Smooth muscle cell (in vitro differentiated cells): ENCODE results near the gene CHN2. TPM values are rescaled to one million over a fixed set of nuclear protein-coding genes. Genes with fewer than 3 reads are reported as not detected.

Experiments
- DNase-seq: peaks from one replicate; lab custom pipeline; 2025; ENCODE audit not compliant: unreplicated experiment; lab: John Stamatoyannopoulos, UW
- H2AFZ ChIP-seq: fragments of 200-600 bp; sonication (generic); 2 replicates; pipeline ENCODE4 v1.6.0; 2016; ENCODE audit warnings: antibody characterized with exemption, low read depth, mild to moderate bottlenecking
- H3F3A ChIP-seq: fragments of 200-600 bp; sonication (generic); 2 replicates; pipeline ENCODE4 v1.6.0; 2017; ENCODE audit warnings: antibody characterized with exemption, low read depth
- H3K27ac ChIP-seq: fragments of 200-600 bp; sonication (generic); 2 replicates; pipeline ENCODE4 v1.5.1; 2016; ENCODE audit warnings: low read depth, mild to moderate bottlenecking
- H3K27me3 ChIP-seq: fragments of 200-600 bp; sonication (generic); 2 replicates; pipeline ENCODE4 v1.6.1; 2016; ENCODE audit warnings: low read depth, mild to moderate bottlenecking
- H3K36me3 ChIP-seq: fragments of 200-600 bp; sonication (generic); 2 replicates; pipeline ENCODE4 v1.5.1; 2016; ENCODE audit warnings: low read depth
- H3K4me1 ChIP-seq: fragments of 200-600 bp; sonication (generic); 2 replicates; pipeline ENCODE4 v1.5.1; 2016; ENCODE audit warnings: low read depth
- H3K4me2 ChIP-seq: fragments of 200-600 bp; sonication (generic); 2 replicates; pipeline ENCODE4 v1.6.0; 2016; ENCODE audit warnings: mild to moderate bottlenecking
- H3K4me3 ChIP-seq: fragments of 200-600 bp; sonication (generic); 2 replicates; pipeline ENCODE4 v1.5.1; 2016; ENCODE audit warnings: mild to moderate bottlenecking
- H3K79me2 ChIP-seq: fragments of 200-600 bp; sonication (generic); 2 replicates; pipeline ENCODE4 v1.6.0; 2016; ENCODE audit warnings: low read depth, mild to moderate bottlenecking
- H3K9ac ChIP-seq: fragments of 200-600 bp; sonication (generic); 2 replicates; pipeline ENCODE4 v1.6.0; 2016; ENCODE audit warnings: low read depth
- H3K9me3 ChIP-seq: fragments of 200-600 bp; sonication (generic); replicated peaks from 2 replicates; pipeline ENCODE4 v1.5.1; 2016; ENCODE audit warnings: low read depth
- H4K20me1 ChIP-seq: fragments of 200-600 bp; sonication (generic); 2 replicates; pipeline ENCODE4 v1.6.0; 2016; ENCODE audit warnings: low read depth
- CTCF ChIP-seq: fragments of 200-600 bp; sonication (generic); IDR thresholded peaks from 2 replicates; pipeline ENCODE4 v1.5.1; 2017; ENCODE audit warnings: borderline replicate concordance, mild to moderate bottlenecking, antibody characterized with exemption; ENCODE audit not compliant: insufficient read depth, poor library complexity, severe bottlenecking
- whole genome bisulfite sequencing: methylation state at CpG from one replicate; pipeline ENCODE4 v1.1.7; 2016; ENCODE audit warnings: low lambda C conversion rate; 5-methylcytosine and 5-hydroxymethylcytosine counted together
- polyA plus RNA-seq: library from polyadenylated mRNA; unstranded; fragments of >200 nt; fragmentation: Nextera tagmentation; extraction: Ambion mirVana; gene quantifications from 2 replicates; pipeline ENCODE4 v1.2.1, GENCODE V29; 2016
- total RNA-seq: library from RNA; depleted of rRNA; stranded (reverse); fragments of >200 nt; gene quantifications from 2 replicates; pipeline ENCODE4 v1.2.3, GENCODE V29; 2014

The CHN2 gene
- total and polyA plus RNA-seq, 2 experiments from 2014 or later = 7.4 to 20.7 TPM

GRCh38 chr7:29414216-29414615 is 219.6 kb downstream of the CHN2 start:
- no peak for DNase-seq
- no peaks in the 10 kb centered on the region for H3K9me3 ChIP-seq
- H3K9ac ChIP-seq = no peak overlapping the region
- H3K27me3 ChIP-seq = no peaks in the 10 kb centered on the region
- H2AFZ ChIP-seq = no peak overlapping the region
- no peaks in the 10 kb centered on the region for H3K4me1 ChIP-seq
- no peak overlapping the region for H3K4me3 ChIP-seq
- no peaks in the 10 kb centered on the region for H4K20me1 ChIP-seq
- no peak for TF ChIP-seq CTCF
- H3F3A ChIP-seq = no peaks in the 10 kb centered on the region
- H3K36me3 ChIP-seq = no peaks in the 10 kb centered on the region
- no peak overlapping the region for H3K4me2 ChIP-seq
- no peak overlapping the region for H3K27ac ChIP-seq
- H3K79me2 ChIP-seq = no peaks in the 10 kb centered on the region
- 94% methylated on average over 10 of the region's 10 CpGs for WGBS

- no peaks in the 10 kb centered on the region for H4K20me1 ChIP-seq
- no peaks in the 10 kb centered on the region for H3K4me1 ChIP-seq
- no peaks in the 10 kb centered on the region for H3F3A ChIP-seq
- DNase-seq = no peak
- H3K27me3 ChIP-seq = no peaks in the 10 kb centered on the region
- no peaks in the 10 kb centered on the region for H3K79me2 ChIP-seq
- H3K4me2 ChIP-seq = no peak overlapping the region
- no peak for TF ChIP-seq CTCF
- H3K36me3 ChIP-seq = no peaks in the 10 kb centered on the region
- no peak overlapping the region for H2AFZ ChIP-seq
- no peak overlapping the region for H3K9ac ChIP-seq
- WGBS = 89% methylated on average over 5 of the region's 5 CpGs
- no peaks in the 10 kb centered on the region for H3K9me3 ChIP-seq
- no peak overlapping the region for H3K4me3 ChIP-seq
- no peak overlapping the region for H3K27ac ChIP-seq
Observed at GRCh38 chr7:29415215-29415614, 220.6 kb downstream of the CHN2 start.

- H3K9me3 ChIP-seq = no peaks in the 10 kb centered on the region
- TF ChIP-seq CTCF = no peak
- no peaks in the 10 kb centered on the region for H3F3A ChIP-seq
- no peaks in the 10 kb centered on the region for H3K27me3 ChIP-seq
- 91% methylated on average over 10 of the region's 10 CpGs for WGBS
- no peaks in the 10 kb centered on the region for H3K79me2 ChIP-seq
- no peaks in the 10 kb centered on the region for H4K20me1 ChIP-seq
- no peak overlapping the region for H3K4me3 ChIP-seq
- H3K9ac ChIP-seq = no peak overlapping the region
- no peaks in the 10 kb centered on the region for H3K4me1 ChIP-seq
- H2AFZ ChIP-seq = no peak overlapping the region
- no peak for DNase-seq
- H3K27ac ChIP-seq = no peak overlapping the region
- H3K36me3 ChIP-seq = no peaks in the 10 kb centered on the region
- H3K4me2 ChIP-seq = no peak overlapping the region
Observed at GRCh38 chr7:29416276-29416937, 221.8 kb downstream of the CHN2 start.

GRCh38 chr7:29416938-29417305 is 222.3 kb downstream of the CHN2 start:
- Histone ChIP-seq H3K27ac (no peak overlapping the region), H3K36me3 (no peaks in the 10 kb centered on the region), H3K27me3 (no peaks in the 10 kb centered on the region), H3K9ac (no peak overlapping the region), H3F3A (no peaks in the 10 kb centered on the region), H3K4me1 (no peaks in the 10 kb centered on the region), H3K4me3 (no peak overlapping the region), H3K9me3 (no peaks in the 10 kb centered on the region), H2AFZ (no peak overlapping the region), H3K4me2 (no peak overlapping the region), H3K79me2 (no peaks in the 10 kb centered on the region), H4K20me1 (no peaks in the 10 kb centered on the region)
- no peak for DNase-seq
- TF ChIP-seq CTCF = no peak
- WGBS = 92% methylated on average over 9 of the region's 9 CpGs
